Sigmoid colon (tissue), 4 donors: ENCODE results near the gene EXTL1.

Experiments
- CTCF ChIP-seq, 4 experiments: fragments of 450-650 bp in 3 of 4; fragments of 200-600 bp in 1 of 4; IDR thresholded peaks; one replicate each; pipeline ENCODE4 v1.5.1; 2016 to 2019; ENCODE audit warnings: antibody characterized with exemption in 4 of 4, mild to moderate bottlenecking in 3 of 4, moderate library complexity in 2 of 4
- EP300 ChIP-seq, 4 donors: sonication (generic); formaldehyde crosslinking; IDR thresholded peaks; one replicate each; pipeline ENCODE4 v1.6.1; 2017; ENCODE audit warnings: antibody characterized with exemption in 4 of 4
- POLR2A ChIP-seq, 2 donors: fragments of 450-650 bp; IDR thresholded peaks; one replicate each; pipeline ENCODE4 v1.6.1; 2016; ENCODE audit warnings: antibody characterized with exemption in 2 of 2, mild to moderate bottlenecking in 2 of 2, moderate library complexity in 2 of 2

- TF ChIP-seq CTCF (IDR thresholded peaks at IDR 0.05) (no peak), EP300 (IDR thresholded peaks at IDR 0.05) (no peak), POLR2A (IDR thresholded peaks at IDR 0.05) (no peak)
Observed at GRCh38 chr1:26032656-26033357, 11.2 kb downstream of the EXTL1 start.
